HepG2 (cell line): ENCODE data around the gene KIRREL3. TPM values are rescaled to one million over a fixed set of nuclear protein-coding genes. Genes with fewer than 3 reads are reported as not detected.

Experiments used
- ATAC-seq: fragments of 200-7000 bp; cut with Tn5 transposase; 3 replicates; pipeline ENCODE4 v1.9.1; 2020; ENCODE audit warnings: mild to moderate bottlenecking, moderate library complexity
- BruUV-seq: library from RNA; stranded (reverse); fragments of 400-500 nt; replicated peaks from 2 replicates; lab custom pipeline; 2021; lab: Mats Ljungman, UMichigan
- CTCF ChIA-PET: fragments of 300-600 bp; formaldehyde crosslinking; extraction: SDS; loops from one replicate; lab custom pipeline; 2021; ENCODE audit warnings: low total read pairs, inconsistent platforms, low intra/inter-chr PET ratio; lab: Yijun Ruan, JAX
- POLR2A ChIA-PET: fragments of 350-600 bp; sonication (Branson Sonifier 250); formaldehyde crosslinking; loops from one replicate; lab custom pipeline; 2020; ENCODE audit warnings: antibody characterized with exemption, inconsistent platforms; lab: Yijun Ruan, JAX
- DNase-seq: peaks from one replicate; pipeline ENCODE4 v3.0.0-alpha.2; 2015; ENCODE audit warnings: low spot score
- FAIRE-seq: peaks from 3 replicates; lab custom pipeline; 2011; peaks lifted over from hg19 to GRCh38; lab: Jason Lieb, UNC
- H2AFZ ChIP-seq: one replicate; pipeline ENCODE4 v1.6.1; 2011; ENCODE audit warnings: low read length, inconsistent platforms
- H3K27ac ChIP-seq: fragments of 300-600 bp; 3 replicates; pipeline ENCODE4 v1.8.0; 2011; ENCODE audit warnings: mixed run types, mild to moderate bottlenecking, mixed read lengths, low read length, inconsistent platforms; ENCODE audit not compliant: insufficient read depth; ENCODE audit errors: extremely low read length
- H3K27me3 ChIP-seq, 2 experiments: fragments of 200-600 bp in 1 of 2; 2 replicates in 1 of 2; 3 replicates in 1 of 2; pipeline versions ENCODE4 v1.6.0 to v1.8.0; 2011; ENCODE audit warnings: low read length in 2 of 2, mild to moderate bottlenecking in 2 of 2, moderate library complexity in 2 of 2, inconsistent platforms in 1 of 2; ENCODE audit not compliant: insufficient read depth in 2 of 2, control insufficient read depth in 1 of 2
- H3K36me3 ChIP-seq, 2 experiments: fragments of 200-600 bp in 1 of 2; replicated peaks in 1 of 2; 2 replicates in 1 of 2; 3 replicates in 1 of 2; pipeline versions ENCODE4 v1.5.1 to v1.8.0; 2011; ENCODE audit warnings: low read length in 2 of 2, inconsistent platforms in 1 of 2; ENCODE audit not compliant: insufficient read depth in 2 of 2, control insufficient read depth in 1 of 2
- H3K4me1 ChIP-seq: 2 replicates; pipeline ENCODE4 v1.5.1; 2012; ENCODE audit warnings: low read length, inconsistent platforms; ENCODE audit not compliant: insufficient read depth
- H3K4me2 ChIP-seq: 2 replicates; pipeline ENCODE4 v1.6.0; 2011; ENCODE audit warnings: low read depth, low read length, inconsistent platforms
- H3K4me3 ChIP-seq, 3 experiments: fragments of 200-600 bp in 1 of 3; sonication (generic), shearing (Covaris generic) in 1 of 3; replicated peaks in 1 of 3; 2 replicates each; pipeline ENCODE4 v1.5.1; 2011 to 2016; ENCODE audit warnings: low read length in 3 of 3, inconsistent platforms in 2 of 3, low read depth in 2 of 3, mild to moderate bottlenecking in 2 of 3, control low read depth in 1 of 3, mixed read lengths in 1 of 3; ENCODE audit not compliant: insufficient read depth in 1 of 3
- H3K79me2 ChIP-seq: one replicate; pipeline ENCODE4 v1.6.1; 2011; ENCODE audit warnings: low read length, inconsistent platforms; ENCODE audit not compliant: insufficient read depth
- H3K9ac ChIP-seq: 2 replicates; pipeline ENCODE4 v1.6.0; 2011; ENCODE audit warnings: mild to moderate bottlenecking, low read depth, low read length, inconsistent platforms; ENCODE audit not compliant: insufficient read depth
- H3K9me3 ChIP-seq: 2 replicates; pipeline ENCODE4 v1.5.1; 2012; ENCODE audit warnings: mild to moderate bottlenecking, low read length
- H4K20me1 ChIP-seq: 2 replicates; pipeline ENCODE4 v1.6.0; 2011; ENCODE audit warnings: inconsistent platforms, mild to moderate bottlenecking, low read length, moderate library complexity; ENCODE audit not compliant: insufficient read depth
- EZH2 ChIP-seq: conservative IDR thresholded peaks from 2 replicates; pipeline ENCODE4 v1.6.1; 2012; ENCODE audit warnings: mild to moderate bottlenecking, low read depth, low read length, moderate library complexity
- HNRNPH1 ChIP-seq: fragments of 200-400 bp; formaldehyde crosslinking; optimal IDR thresholded peaks from 2 replicates; pipeline ENCODE3; 2017; ENCODE audit warnings: mild to moderate bottlenecking, low read depth, low read length
- KDM4B ChIP-seq: sonication (generic); formaldehyde crosslinking; IDR thresholded peaks from 2 replicates; pipeline ENCODE4 v1.4.0; 2020; ENCODE audit warnings: missing genetic modification reagents
- NFE2L2 ChIP-seq: fragments of 150-350 bp; IDR thresholded peaks from 2 replicates; pipeline ENCODE4 v1.6.1; 2014; ENCODE audit warnings: low read length
- NR2F6 ChIP-seq, 2 experiments: IDR thresholded peaks; 2 replicates each; pipeline ENCODE4 v1.6.1; 2016; ENCODE audit warnings: antibody characterized with exemption in 1 of 2, mild to moderate bottlenecking in 1 of 2
- POLR2AphosphoS5 ChIP-seq: IDR thresholded peaks from 2 replicates; pipeline ENCODE4 v1.6.1; 2012; ENCODE audit warnings: low read depth, low read length
- TCF7L2 ChIP-seq: IDR thresholded peaks from 2 replicates; pipeline ENCODE4 v1.6.1; 2011; ENCODE audit warnings: mild to moderate bottlenecking, low read depth, low read length, moderate library complexity
- U2AF2 ChIP-seq: fragments of 200-400 bp; formaldehyde crosslinking; IDR thresholded peaks from 2 replicates; pipeline ENCODE4 v1.6.1; 2017; ENCODE audit warnings: low read depth, mild to moderate bottlenecking, low read length
- ZFP36L2 ChIP-seq: sonication (generic); formaldehyde crosslinking; IDR thresholded peaks from 2 replicates; pipeline ENCODE4 v1.4.0; 2020; ENCODE audit warnings: missing genetic modification reagents
- ZKSCAN1 ChIP-seq: fragments of 150-350 bp; IDR thresholded peaks from 2 replicates; pipeline ENCODE4 v1.6.1; 2014; ENCODE audit warnings: low read length
- ZNF124 ChIP-seq: sonication (generic); formaldehyde crosslinking; IDR thresholded peaks from 2 replicates; pipeline ENCODE4 v1.4.0; 2020; ENCODE audit warnings: missing genetic modification reagents
- ZNF326 ChIP-seq: sonication (generic); formaldehyde crosslinking; IDR thresholded peaks from 2 replicates; pipeline ENCODE4 v1.4.0; 2020; ENCODE audit warnings: missing genetic modification reagents, borderline replicate concordance
- ZNF556 ChIP-seq: sonication (generic); formaldehyde crosslinking; IDR thresholded peaks from 2 replicates; pipeline ENCODE4 v1.4.0; 2020; ENCODE audit warnings: mild to moderate bottlenecking, missing genetic modification reagents, borderline replicate concordance
- WGBS: methylation state at CpG from one replicate; pipeline ENCODE4 v1.1.6; 2017; ENCODE audit warnings: low lambda C conversion rate; 5-methylcytosine and 5-hydroxymethylcytosine counted together
- in situ Hi-C: cut with HindIII; loops from 2 replicates; pipeline ENCODE4 v1.10.0; 2017; ENCODE audit warnings: low pct_unique_long_range_greater_than_20kb; ENCODE audit not compliant: extremely low pct_ligation_motif_present
- intact Hi-C: fragments of 100-400 bp; cut with micrococcal nuclease; formaldehyde crosslinking; loops from one replicate; pipeline ENCODE4 v1.10.0; 2022; ENCODE audit not compliant: unreplicated experiment
- polyA plus RNA-seq, 8 experiments: library from polyadenylated mRNA; depleted of rRNA in 3 of 8; stranded (reverse) in 7 of 8; unstranded in 1 of 8; fragments of >200 nt; fragmentation: Illumina TruSeq in 4 of 8; extraction: Trizol in 4 of 8; gene quantifications; 2 replicates each; pipeline versions ENCODE4 v1.2.1 to v1.2.3, GENCODE V29; 2011 to 2016; ENCODE audit warnings: low read depth in 4 of 8, missing spikeins in 1 of 8, mixed read lengths in 1 of 8; ENCODE audit not compliant: insufficient read depth in 1 of 8
- total RNA-seq, 5 experiments: library from RNA; depleted of rRNA; stranded (reverse); fragments of >200 nt; fragmentation: Illumina TruSeq; extraction: Trizol; gene quantifications; 2 replicates each; pipeline ENCODE4 v1.2.3, GENCODE V29; 2016; ENCODE audit warnings: low read depth in 1 of 5
- TF ChIP-seq, protein P1 (sequence below): sonication (generic); formaldehyde crosslinking; conservative IDR thresholded peaks from 2 replicates; pipeline ENCODE4 v1.8.0; 2022; ENCODE audit warnings: low read depth, missing genetic modification reagents
- TF ChIP-seq, protein P2 (sequence below): sonication (generic); formaldehyde crosslinking; conservative IDR thresholded peaks from 2 replicates; pipeline ENCODE4 v1.8.1; 2023; ENCODE audit warnings: missing genetic modification reagents
- TF ChIP-seq, protein P3 (sequence below): sonication (generic); formaldehyde crosslinking; IDR thresholded peaks from 2 replicates; pipeline ENCODE4 v1.5.1; 2020; ENCODE audit warnings: mild to moderate bottlenecking, missing genetic modification reagents, borderline replicate concordance
- TF ChIP-seq, protein P4 (sequence below): sonication (generic); formaldehyde crosslinking; IDR thresholded peaks from 2 replicates; pipeline ENCODE4 v1.5.1; 2020; ENCODE audit warnings: missing genetic modification reagents, mild to moderate bottlenecking, borderline replicate concordance

KIRREL3 gene
- total and polyA plus RNA-seq, 2 of the 13 experiments (the other 11 are each of a cell fraction or from before 2014, with no cell fraction given) = not detected

DNA sequence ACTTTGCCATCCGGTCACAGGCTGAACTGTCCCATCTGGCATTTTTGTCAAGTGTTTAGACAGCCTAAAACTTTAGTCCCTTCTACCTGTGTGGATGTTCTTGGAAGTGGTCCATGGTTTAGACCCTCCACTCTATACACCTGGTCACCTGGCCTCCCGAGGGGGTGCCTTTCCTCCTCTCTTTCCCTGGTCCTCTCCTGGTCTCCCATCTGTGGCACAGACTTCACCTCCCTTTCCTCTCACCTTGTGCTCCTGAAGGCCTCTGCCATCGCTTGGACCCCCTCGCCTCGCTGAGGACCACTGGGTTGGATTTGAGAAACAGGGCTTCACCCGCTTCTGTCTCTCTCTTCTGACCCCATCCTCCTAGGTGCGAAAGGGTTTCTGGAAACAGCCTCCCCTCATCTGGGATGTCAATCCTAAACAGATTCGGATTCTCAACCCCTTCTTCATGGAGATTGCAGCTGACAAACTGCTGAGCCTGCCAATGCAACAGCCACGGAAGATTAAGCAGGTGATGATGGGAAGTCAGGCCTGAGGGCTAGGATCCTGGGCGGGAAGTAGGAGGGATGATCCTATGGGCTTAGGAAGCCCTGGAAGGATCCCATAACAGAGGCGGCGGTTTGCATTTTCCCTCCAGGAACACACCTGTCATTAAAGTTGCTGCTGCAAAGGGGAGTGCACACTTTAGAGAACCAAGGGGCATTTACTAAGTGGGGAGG is 591.5 kb downstream of the KIRREL3 start:
- H3K36me3 ChIP-seq = peaks cover 14 to 42% of the 10 kb centered on the region in 2 experiments; a peak in 4 of 5 replicates
- intact Hi-C loops = no loop called here
- no peak overlapping the region for H2AFZ ChIP-seq
- no peaks in the 10 kb centered on the region for H3K4me1 ChIP-seq
- BruUV-seq = no TSS peak
- no peak overlapping the region for H3K4me2 ChIP-seq
- H4K20me1 ChIP-seq = no peaks in the 10 kb centered on the region
- H3K27ac ChIP-seq = no peak overlapping the region
- no peaks in the 10 kb centered on the region for H3K27me3 ChIP-seq
- no peak for FAIRE-seq
- ATAC-seq = no peak
- no peak overlapping the region for H3K4me3 ChIP-seq
- in situ Hi-C loops = no loop called here
- POLR2A ChIA-PET = no interaction called here
- 96% methylated on average over 11 of the region's 12 CpGs for WGBS
- no peak for DNase-seq
- TF ChIP-seq, protein P1, sequence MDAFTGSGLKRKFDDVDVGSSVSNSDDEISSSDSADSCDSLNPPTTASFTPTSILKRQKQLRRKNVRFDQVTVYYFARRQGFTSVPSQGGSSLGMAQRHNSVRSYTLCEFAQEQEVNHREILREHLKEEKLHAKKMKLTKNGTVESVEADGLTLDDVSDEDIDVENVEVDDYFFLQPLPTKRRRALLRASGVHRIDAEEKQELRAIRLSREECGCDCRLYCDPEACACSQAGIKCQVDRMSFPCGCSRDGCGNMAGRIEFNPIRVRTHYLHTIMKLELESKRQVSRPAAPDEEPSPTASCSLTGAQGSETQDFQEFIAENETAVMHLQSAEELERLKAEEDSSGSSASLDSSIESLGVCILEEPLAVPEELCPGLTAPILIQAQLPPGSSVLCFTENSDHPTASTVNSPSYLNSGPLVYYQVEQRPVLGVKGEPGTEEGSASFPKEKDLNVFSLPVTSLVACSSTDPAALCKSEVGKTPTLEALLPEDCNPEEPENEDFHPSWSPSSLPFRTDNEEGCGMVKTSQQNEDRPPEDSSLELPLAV (CRISPR knock-in tag) = no peak
- TF ChIP-seq EZH2 = no peak
- no peak for TF ChIP-seq HNRNPH1
- TF ChIP-seq ZNF556 (CRISPR knock-in tag) = no peak
- no peak for TF ChIP-seq NR2F6 (IDR thresholded peaks at IDR 0.05)
- no peak for TF ChIP-seq NR2F6 (CRISPR knock-in tag; IDR thresholded peaks at IDR 0.05)
- TF ChIP-seq ZKSCAN1 = no peak
- TF ChIP-seq ZFP36L2 (CRISPR knock-in tag) = no peak
- no peak for TF ChIP-seq POLR2AphosphoS5
- TF ChIP-seq U2AF2 = no peak
- TF ChIP-seq, protein P2, sequence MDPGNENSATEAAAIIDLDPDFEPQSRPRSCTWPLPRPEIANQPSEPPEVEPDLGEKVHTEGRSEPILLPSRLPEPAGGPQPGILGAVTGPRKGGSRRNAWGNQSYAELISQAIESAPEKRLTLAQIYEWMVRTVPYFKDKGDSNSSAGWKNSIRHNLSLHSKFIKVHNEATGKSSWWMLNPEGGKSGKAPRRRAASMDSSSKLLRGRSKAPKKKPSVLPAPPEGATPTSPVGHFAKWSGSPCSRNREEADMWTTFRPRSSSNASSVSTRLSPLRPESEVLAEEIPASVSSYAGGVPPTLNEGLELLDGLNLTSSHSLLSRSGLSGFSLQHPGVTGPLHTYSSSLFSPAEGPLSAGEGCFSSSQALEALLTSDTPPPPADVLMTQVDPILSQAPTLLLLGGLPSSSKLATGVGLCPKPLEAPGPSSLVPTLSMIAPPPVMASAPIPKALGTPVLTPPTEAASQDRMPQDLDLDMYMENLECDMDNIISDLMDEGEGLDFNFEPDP = no peak
- TF ChIP-seq, protein P3, sequence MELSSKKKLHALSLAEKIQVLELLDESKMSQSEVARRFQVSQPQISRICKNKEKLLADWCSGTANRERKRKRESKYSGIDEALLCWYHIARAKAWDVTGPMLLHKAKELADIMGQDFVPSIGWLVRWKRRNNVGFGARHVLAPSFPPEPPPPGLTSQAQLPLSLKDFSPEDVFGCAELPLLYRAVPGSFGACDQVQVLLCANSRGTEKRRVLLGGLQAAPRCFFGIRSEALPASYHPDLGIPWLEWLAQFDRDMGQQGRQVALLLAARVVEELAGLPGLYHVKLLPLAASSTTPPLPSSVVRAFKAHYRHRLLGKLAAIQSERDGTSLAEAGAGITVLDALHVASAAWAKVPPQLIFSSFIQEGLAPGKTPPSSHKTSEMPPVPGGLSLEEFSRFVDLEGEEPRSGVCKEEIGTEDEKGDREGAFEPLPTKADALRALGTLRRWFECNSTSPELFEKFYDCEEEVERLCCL (CRISPR knock-in tag) = no peak
- no peak for TF ChIP-seq ZNF124 (CRISPR knock-in tag)
- TF ChIP-seq NFE2L2 = no peak
- TF ChIP-seq, protein P4, sequence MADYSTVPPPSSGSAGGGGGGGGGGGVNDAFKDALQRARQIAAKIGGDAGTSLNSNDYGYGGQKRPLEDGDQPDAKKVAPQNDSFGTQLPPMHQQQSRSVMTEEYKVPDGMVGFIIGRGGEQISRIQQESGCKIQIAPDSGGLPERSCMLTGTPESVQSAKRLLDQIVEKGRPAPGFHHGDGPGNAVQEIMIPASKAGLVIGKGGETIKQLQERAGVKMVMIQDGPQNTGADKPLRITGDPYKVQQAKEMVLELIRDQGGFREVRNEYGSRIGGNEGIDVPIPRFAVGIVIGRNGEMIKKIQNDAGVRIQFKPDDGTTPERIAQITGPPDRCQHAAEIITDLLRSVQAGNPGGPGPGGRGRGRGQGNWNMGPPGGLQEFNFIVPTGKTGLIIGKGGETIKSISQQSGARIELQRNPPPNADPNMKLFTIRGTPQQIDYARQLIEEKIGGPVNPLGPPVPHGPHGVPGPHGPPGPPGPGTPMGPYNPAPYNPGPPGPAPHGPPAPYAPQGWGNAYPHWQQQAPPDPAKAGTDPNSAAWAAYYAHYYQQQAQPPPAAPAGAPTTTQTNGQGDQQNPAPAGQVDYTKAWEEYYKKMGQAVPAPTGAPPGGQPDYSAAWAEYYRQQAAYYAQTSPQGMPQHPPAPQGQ (CRISPR knock-in tag) = no peak
- no peak for TF ChIP-seq KDM4B (CRISPR knock-in tag)
- TF ChIP-seq TCF7L2 = no peak
- TF ChIP-seq ZNF326 (CRISPR knock-in tag) = no peak
- H3K9ac ChIP-seq = no peak overlapping the region
- H3K79me2 ChIP-seq = no peaks in the 10 kb centered on the region
- CTCF ChIA-PET = no interaction called here
- no peaks in the 10 kb centered on the region for H3K9me3 ChIP-seq
